Measurements from ENCODE around the gene FHDC1.

FHDC1 gene

GRCh38 chr4:152973629-152974467, 37.7 kb downstream of the FHDC1 start:
- H3K36me3 Mint-ChIP-seq (ENCODE audit: low read depth) = no peaks in the 10 kb centered on the region
- DNase-seq (no peak), ATAC-seq (no peak)
- no peak overlapping the region for H3K4me3 Mint-ChIP-seq
- H3K9me3 Mint-ChIP-seq = no peaks in the 10 kb centered on the region
- H3K27ac Mint-ChIP-seq = no peak overlapping the region
- no peaks in the 10 kb centered on the region for H3K4me1 Mint-ChIP-seq
- no peaks in the 10 kb centered on the region for H3K27me3 Mint-ChIP-seq

DNA sequence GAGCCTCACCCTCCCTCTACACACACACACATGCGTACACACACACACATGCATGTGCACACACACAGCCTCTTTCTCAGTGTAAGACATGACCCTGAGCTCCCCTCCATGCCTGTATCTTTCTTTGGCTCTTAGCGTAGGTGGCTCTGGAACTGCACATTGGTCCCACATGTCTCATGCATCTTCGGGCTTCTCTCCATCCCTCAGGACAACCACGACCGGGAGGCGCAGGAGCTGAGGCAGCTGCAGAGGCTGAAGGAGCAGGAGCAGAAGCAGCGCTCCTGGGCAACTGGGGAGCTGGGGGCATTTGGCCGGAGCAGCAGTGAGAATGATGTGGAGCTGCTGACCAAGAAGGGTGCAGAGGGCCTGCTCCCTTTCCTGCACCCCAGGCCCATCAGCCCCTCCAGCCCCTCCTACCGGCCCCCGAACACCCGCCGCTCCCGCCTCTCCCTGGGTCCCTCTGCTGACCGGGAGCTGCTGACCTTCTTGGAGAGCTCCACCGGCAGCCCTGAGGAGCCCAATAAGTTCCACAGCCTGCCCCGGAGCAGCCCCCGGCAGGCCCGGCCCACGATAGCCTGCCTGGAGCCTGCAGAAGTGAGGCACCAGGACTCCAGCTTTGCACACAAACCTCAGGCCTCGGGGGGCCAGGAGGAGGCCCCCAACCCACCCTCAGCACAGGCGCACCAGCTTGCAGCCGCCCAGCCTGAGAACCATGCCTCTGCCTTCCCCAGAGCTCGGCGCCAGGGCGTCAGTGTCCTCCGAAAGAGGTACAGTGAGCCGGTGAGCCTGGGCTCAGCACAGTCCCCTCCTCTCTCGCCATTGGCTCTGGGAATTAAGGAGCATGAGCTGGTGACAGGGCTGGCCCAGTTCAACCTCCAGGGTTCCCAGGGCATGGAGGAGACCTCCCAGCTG, 38.6 kb downstream of the FHDC1 start:
- Mint-ChIP-seq H3K4me1 (no peaks in the 10 kb centered on the region), H3K27me3 (no peaks in the 10 kb centered on the region), H3K4me3 (no peak overlapping the region), H3K9me3 (no peaks in the 10 kb centered on the region), H3K27ac (no peak overlapping the region), H3K36me3 (ENCODE audit: low read depth) (no peaks in the 10 kb centered on the region)
- ATAC-seq = no peak
- DNase-seq = no peak

DNA sequence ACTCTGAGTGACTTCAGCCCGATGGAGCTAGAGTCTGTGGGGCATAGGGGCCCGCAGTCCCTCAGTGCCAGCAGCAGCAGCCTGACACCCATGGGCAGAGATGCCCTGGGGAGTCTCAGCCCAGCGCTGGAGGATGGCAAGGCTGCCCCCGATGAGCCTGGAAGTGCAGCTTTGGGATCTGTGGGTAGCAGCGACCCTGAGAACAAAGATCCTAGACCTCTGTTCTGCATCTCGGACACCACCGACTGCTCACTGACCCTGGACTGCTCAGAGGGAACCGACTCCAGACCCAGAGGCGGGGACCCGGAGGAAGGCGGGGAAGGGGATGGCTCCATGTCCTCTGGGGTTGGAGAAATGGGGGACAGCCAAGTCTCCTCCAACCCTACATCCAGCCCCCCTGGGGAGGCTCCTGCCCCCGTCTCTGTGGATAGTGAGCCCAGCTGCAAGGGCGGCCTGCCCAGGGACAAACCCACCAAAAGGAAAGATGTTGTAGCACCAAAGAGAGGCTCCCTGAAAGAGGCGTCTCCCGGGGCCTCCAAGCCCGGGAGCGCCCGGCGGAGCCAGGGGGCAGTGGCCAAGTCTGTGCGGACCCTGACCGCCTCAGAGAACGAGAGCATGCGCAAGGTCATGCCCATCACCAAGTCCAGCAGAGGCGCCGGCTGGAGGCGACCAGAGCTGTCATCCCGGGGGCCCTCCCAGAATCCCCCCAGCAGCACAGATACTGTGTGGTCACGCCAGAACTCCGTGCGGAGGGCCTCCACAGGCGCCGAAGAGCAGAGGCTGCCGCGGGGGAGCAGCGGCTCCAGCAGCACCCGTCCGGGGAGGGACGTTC, 39.5 kb downstream of the FHDC1 start:
- Mint-ChIP-seq H3K4me1 (no peaks in the 10 kb centered on the region), H3K27me3 (no peaks in the 10 kb centered on the region), H3K9me3 (no peaks in the 10 kb centered on the region), H3K36me3 (ENCODE audit: low read depth) (no peaks in the 10 kb centered on the region), H3K4me3 (no peak overlapping the region), H3K27ac (no peak overlapping the region)
- DNase-seq = no peak
- ATAC-seq = no peak

- H3K4me3 Mint-ChIP-seq = no peak overlapping the region
- H3K9me3 Mint-ChIP-seq = no peaks in the 10 kb centered on the region
- H3K27ac Mint-ChIP-seq = no peak overlapping the region
- no peaks in the 10 kb centered on the region for H3K27me3 Mint-ChIP-seq
- H3K36me3 Mint-ChIP-seq (ENCODE audit: low read depth) = no peaks in the 10 kb centered on the region
- no peak for DNase-seq
- no peak for ATAC-seq
- H3K4me1 Mint-ChIP-seq = no peaks in the 10 kb centered on the region
Measured at GRCh38 chr4:152976212-152976761, 40.2 kb downstream of the FHDC1 start.

DNA sequence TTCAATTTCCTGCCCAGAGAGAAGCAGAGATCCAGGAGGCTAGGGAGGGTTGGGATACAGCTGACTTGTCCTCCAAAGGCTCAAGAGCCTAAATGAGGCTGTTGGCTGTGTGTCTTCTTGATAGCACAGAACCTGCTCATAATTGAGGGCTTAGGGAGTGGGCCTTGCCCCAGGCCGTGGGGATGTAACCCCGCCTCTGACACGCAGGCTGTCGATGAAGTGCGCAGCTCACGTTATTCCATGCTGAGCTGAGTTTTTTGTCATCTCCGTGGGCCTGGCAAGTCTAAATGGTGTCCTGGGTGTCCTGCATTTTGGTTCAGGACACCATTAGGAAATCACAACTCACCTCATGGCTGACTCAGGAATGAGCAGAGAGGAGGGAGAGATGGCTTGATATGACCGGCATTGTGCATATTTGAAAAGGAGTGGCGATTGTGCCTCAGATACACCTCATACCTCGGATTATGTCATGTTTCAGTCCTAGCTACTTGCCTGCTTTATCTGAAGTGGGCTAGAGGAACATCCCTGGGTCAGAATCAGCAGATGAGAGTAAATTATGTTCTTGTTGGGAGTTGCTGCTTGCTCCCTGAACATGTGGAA, 43.7 kb downstream of the FHDC1 start:
- H3K4me3 Mint-ChIP-seq = no peak overlapping the region
- no peaks in the 10 kb centered on the region for H3K9me3 Mint-ChIP-seq
- H3K4me1 Mint-ChIP-seq = no peaks in the 10 kb centered on the region
- DNase-seq = no peak
- no peaks in the 10 kb centered on the region for H3K27me3 Mint-ChIP-seq
- H3K36me3 Mint-ChIP-seq (ENCODE audit: low read depth) = no peaks in the 10 kb centered on the region
- no peak for ATAC-seq
- no peak overlapping the region for H3K27ac Mint-ChIP-seq

DNA sequence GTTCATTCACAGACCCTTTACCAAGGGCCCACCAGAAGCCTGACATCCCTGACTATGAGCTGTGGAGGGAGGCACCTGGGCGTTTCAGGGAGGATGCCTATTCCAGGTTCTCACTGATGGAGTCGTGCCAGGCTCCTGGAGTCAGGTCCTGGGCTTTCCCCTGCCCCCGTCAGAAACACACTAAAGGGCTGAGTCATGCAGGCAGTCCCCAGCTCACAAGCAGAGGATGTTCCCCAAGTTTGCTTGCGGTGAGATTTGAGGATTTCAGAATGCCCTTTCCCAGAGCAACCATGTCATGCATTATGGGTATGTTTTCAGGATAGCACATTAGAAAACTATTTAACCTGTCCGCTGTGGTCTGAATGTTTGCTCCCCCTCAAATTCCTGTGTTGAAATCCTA, 45.2 kb downstream of the FHDC1 start:
- Mint-ChIP-seq H3K27me3 (no peaks in the 10 kb centered on the region), H3K36me3 (ENCODE audit: low read depth) (no peaks in the 10 kb centered on the region), H3K27ac (no peak overlapping the region), H3K9me3 (no peaks in the 10 kb centered on the region), H3K4me3 (no peak overlapping the region), H3K4me1 (no peaks in the 10 kb centered on the region)
- DNase-seq (no peak), ATAC-seq (no peak)

DNA sequence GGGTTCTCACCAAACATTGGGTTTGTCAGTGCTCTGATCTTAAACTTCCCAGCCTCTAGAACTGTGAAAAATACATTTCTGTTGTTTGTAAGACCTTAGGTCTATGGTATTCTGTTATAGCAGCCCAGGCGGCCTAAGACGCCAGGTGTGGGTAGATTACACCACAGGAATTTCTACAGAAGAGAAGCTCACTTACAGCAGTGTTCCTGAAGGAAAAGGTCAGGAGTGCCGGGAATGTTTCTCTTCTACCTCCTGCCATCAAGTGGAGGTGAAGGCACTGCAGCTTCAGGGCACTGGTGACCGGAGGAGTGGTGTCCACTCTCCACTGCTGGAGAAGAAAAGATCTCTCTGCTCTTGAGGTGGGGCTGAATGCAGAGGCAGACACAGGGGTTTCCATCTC, 45.7 kb downstream of the FHDC1 start:
- Mint-ChIP-seq H3K9me3 (no peaks in the 10 kb centered on the region), H3K27me3 (no peaks in the 10 kb centered on the region), H3K4me3 (no peak overlapping the region), H3K36me3 (ENCODE audit: low read depth) (no peaks in the 10 kb centered on the region), H3K27ac (no peak overlapping the region), H3K4me1 (no peaks in the 10 kb centered on the region)
- DNase-seq (no peak), ATAC-seq (no peak)

DNA sequence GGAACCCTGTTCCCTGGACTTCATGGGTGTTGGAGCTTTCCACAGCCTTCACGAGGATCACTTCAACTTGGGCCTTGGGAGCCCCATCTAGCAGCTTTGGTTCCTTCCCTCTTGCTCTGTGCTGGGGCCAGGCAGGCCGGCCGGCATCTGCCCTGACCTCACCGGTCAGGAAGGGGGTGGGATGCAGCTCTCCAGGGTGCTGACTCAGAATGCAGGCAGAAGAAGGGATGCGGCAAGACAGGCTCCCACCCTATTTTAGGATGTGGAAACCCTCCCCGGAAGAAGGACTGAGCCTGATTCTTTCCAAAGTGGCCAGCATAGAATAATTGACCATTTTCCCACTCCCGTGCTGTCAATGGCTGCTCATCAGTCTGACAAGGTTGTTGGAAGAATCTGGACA, 47.1 kb downstream of the FHDC1 start:
- no peak for ATAC-seq
- H3K4me3 Mint-ChIP-seq = no peak overlapping the region
- H3K9me3 Mint-ChIP-seq = no peaks in the 10 kb centered on the region
- no peaks in the 10 kb centered on the region for H3K36me3 Mint-ChIP-seq (ENCODE audit: low read depth)
- DNase-seq = no peak
- no peak overlapping the region for H3K27ac Mint-ChIP-seq
- no peaks in the 10 kb centered on the region for H3K4me1 Mint-ChIP-seq
- no peaks in the 10 kb centered on the region for H3K27me3 Mint-ChIP-seq

DNA sequence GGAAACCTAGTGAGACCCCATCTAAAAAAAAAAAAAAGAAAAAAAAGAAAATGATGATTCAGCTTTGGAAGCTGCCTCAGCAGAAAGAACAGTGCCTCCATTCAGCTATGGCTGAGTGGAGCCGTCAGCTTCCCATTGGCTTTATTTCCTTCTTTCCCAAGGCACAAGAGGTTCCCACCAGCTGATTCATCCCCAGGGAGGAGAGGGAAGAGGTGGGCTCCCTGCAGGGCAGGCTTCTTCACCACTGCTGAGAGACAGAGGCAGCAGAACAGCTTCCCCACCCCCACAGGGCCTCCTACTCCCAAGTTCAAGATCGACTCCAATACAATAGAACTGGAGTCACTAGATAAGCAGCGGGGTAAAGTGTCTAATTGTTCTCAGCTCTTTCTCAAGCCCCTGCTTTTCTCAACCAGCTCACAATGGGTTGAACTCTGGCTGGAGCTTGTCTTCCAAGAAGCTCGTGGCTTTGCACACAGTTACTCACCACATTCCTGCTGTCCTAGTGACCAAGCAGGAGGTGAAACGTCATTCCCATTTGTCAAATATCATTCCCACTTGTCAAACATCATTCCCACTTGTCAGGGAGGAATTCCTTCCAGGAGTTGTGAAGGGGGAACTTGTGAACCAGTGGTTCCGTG, 47.8 kb downstream of the FHDC1 start:
- H3K27ac Mint-ChIP-seq = no peak overlapping the region
- H3K4me1 Mint-ChIP-seq = no peaks in the 10 kb centered on the region
- ATAC-seq = no peak
- H3K36me3 Mint-ChIP-seq (ENCODE audit: low read depth) = no peaks in the 10 kb centered on the region
- no peak overlapping the region for H3K4me3 Mint-ChIP-seq
- no peaks in the 10 kb centered on the region for H3K9me3 Mint-ChIP-seq
- DNase-seq = no peak
- no peaks in the 10 kb centered on the region for H3K27me3 Mint-ChIP-seq

DNA sequence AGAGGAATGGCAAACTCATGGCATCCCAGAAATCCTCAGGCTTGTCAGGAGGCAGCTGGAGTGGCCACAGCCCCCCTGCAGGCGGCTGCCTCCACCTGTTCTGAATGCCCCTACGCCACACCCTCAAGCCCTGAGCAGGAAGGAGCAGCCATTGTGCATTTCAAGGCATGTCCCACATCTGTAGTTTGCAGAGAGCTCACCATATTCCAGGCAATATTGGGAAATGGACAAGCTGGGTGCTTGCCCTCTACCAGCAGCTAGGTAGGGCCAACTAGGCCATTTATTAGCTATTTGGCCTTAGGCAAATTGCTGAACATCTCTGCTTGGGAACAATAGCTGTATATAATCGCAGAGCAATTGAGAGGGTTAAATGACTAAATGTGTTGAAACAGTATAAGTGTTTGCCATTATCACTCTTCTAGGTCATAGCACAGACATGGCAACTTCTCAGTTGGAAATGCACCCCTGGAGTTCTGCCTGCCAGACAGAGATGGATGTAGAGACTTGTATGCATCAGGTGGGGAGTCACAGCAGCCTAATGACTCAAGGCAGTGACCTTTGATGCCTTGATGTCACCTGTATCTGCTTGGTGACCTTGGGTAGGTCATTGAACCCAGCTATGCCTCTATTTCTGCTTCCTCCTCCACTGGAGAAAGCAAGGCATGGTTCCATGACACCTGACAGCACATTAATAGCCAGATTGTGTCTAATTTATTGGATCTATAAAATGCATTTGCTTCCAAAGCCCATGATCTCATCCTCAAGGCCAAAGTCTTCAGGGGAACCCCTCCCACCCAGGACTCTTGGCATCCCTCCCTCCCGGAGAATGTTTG, 52.8 kb downstream of the FHDC1 start:
- Mint-ChIP-seq H3K4me1 (no peaks in the 10 kb centered on the region), H3K27me3 (no peaks in the 10 kb centered on the region), H3K27ac (no peak overlapping the region), H3K9me3 (no peaks in the 10 kb centered on the region), H3K4me3 (no peak overlapping the region), H3K36me3 (ENCODE audit: low read depth) (no peaks in the 10 kb centered on the region)
- DNase-seq (no peak), ATAC-seq (peak; percentile 28)

GRCh38 chr4:152989554-152989970, 53.4 kb downstream of the FHDC1 start:
- Mint-ChIP-seq H3K27me3 (no peaks in the 10 kb centered on the region), H3K9me3 (no peaks in the 10 kb centered on the region), H3K4me3 (no peak overlapping the region), H3K4me1 (no peaks in the 10 kb centered on the region), H3K27ac (no peak overlapping the region), H3K36me3 (ENCODE audit: low read depth) (no peaks in the 10 kb centered on the region)
- ATAC-seq = peak; percentile 24
- no peak for DNase-seq

DNA sequence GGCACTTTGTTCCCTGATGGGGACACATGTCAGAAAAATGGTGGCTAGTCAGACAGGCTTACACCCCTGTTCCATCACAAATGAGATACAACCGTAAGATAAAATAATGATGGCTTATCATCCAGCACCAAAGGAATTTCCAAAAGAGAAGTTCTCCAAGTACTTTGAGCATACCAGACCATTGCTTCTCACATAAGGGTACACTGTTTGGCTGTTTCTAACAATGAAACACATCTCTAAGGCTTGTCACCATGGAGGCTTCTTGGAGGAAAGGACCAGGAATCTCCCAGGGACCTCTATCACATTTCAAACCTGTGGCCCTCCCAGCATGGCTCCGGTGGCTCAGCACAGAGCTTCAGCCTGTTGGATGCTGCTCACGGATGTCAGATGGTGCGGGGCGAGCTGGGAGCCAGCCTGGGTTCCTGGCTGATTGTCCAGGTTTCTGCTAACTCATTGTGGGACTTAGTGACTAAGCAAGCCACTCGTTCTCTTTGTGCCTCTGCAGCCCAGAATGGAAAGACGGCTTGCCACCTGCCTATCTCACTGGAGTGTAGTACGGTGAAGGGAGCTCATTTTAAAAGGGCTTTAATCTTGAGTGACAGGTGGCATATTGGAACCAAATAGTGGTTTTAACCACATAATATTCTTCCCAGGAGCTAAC, 54.5 kb downstream of the FHDC1 start:
- H3K27me3 Mint-ChIP-seq = peaks cover 2% of the 10 kb centered on the region
- H3K27ac Mint-ChIP-seq = no peak overlapping the region
- H3K9me3 Mint-ChIP-seq = no peaks in the 10 kb centered on the region
- DNase-seq (no peak), ATAC-seq (no peak)
- H3K4me1 Mint-ChIP-seq = no peaks in the 10 kb centered on the region
- no peaks in the 10 kb centered on the region for H3K36me3 Mint-ChIP-seq (ENCODE audit: low read depth)
- no peak overlapping the region for H3K4me3 Mint-ChIP-seq
